Stimulated activated CD4-positive, alpha-beta T cell treated with anti-CD3 and anti-CD28 coated beads, Interleukin-4, amount 100 ng/mL, for 1 hour (primary cell): Measurements from ENCODE around the gene CYP4F11.
"Not testable (repeated sequence)": the region's sequence is repeated elsewhere in the genome, so short reads cannot be mapped to it uniquely, and the experiment has no call there.

Experiments
- DNase-seq: peaks from one replicate; pipeline ENCODE4 v3.0.0-alpha.2; 2020

Gene CYP4F11

DNA sequence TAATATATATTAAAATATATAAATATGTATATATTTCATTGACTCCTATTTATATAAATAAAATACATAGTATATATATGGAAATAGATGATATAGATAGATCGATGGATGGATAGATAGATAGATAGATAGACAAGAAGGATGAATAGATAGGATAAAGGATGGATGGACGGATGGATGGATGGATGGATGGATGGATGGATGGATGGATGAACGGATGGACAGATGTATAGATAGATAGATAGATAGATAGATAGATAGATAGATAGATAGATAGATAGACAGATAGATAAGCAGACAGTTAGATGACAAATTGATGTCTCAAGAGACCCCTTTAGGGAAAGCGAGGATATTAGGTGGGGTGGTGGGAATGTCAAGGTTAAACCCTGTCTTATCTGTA, 15.1 kb downstream of the CYP4F11 start:
- DNase-seq = no peak

DNA sequence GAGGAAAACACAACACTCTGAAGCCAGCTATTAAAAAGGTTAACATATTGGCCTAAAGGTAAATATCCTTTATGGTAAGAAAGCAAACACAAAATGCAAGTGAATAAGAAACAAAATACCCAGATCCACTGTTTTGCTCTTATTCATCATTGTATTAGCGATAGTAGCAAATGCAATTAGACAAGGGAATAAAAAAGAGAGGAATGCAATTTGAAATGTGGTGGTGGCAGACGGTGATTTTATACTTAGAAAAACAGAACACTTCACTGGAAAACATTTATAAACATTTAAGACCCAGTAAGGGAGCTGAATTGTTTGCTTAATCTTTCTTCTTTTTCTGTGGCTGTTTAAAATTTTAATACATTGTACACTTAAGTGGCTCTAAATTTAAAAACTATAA, 19.2 kb downstream of the CYP4F11 start:
- no peak for DNase-seq

DNA sequence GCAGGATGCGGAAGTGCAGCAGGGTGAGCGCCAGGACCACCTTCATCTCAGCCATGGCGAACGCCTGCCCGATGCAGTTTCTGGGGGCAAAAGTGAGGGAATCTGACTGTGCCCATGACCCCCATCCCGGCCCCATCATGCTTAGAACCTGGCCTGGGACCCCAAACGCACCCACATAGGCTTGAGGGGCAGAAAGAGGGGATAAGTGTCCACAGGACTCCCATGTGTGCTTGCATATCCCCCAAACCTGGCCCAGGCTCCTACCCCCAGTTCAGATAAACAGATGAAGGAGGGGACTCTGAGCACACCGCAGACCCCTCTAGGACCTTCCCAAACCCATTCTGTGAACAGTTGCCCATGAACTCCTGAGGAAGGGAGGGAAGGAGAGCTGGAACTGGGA, 20.5 kb downstream of the CYP4F11 start:
- DNase-seq = no peak

DNA sequence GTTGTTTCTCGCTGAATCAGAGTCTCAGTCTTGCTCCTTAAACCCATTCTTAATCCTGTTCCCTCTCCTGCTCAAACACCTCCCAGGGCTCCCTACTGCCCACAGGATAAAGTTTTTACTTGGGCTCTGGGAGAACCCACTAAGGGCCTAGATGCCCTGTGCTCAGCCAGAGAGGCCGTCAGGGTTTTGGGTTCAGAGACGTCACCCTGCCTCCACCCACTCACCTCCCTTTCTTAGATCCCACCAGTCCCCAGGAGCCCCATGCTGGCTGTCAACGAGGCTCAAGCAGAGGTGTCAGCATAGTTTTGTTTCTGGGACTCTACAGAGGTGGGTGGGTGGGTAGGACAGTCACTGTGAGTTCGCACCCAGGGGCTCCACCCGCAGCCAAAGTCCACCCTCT, 20.9 kb downstream of the CYP4F11 start:
- no peak for DNase-seq

DNA sequence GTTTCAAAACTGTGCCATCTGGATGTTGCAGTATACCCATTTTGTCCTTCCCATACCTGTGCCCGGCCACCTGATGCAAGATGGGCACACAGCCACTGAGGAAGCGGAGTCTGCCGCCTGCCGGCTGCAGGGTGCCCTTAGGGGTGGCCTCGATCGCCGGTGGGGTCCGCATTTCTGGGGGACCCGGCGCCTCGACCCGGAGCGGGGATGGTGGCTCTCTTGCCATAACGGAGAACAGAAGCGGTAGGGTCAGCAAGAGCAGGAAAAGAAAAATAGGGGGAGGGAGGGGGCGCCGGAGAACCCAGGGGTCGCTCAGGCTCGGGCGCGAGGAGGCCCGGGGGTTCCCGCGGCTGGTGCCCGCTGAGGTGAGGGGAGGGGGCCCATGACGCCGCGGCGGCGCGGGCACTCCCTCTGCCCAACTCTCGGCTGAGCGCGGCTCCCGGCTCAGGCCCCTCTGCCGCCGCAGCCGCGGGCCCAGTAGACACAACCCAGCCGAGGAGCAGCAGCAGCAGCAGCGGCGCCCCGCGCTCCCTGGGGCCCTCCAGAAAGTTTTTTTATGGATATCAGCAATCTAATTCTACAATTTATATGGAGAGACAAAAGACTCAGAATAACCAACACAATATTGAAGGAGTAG, 22.6 kb downstream of the CYP4F11 start:
- DNase-seq = no peak

DNA sequence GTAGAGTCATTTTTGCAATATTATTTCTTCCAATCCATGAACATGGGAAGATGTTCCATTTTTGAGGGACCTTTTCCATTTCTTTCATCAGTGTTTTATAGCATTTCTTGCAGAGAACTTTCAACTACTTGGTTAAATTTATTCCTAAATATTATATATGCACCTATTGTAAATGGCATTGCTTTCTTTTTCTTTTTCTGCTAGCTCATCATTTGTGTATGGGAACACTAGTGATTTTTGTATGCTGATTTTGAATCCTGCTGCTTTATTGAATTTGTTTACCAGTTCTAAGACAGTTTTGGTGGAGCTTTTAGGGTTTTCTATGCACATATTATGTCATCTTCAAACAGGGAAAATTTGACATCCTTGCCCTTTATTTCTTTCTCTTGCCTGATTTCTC, 29.3 kb downstream of the CYP4F11 start:
- DNase-seq = no peak

DNA sequence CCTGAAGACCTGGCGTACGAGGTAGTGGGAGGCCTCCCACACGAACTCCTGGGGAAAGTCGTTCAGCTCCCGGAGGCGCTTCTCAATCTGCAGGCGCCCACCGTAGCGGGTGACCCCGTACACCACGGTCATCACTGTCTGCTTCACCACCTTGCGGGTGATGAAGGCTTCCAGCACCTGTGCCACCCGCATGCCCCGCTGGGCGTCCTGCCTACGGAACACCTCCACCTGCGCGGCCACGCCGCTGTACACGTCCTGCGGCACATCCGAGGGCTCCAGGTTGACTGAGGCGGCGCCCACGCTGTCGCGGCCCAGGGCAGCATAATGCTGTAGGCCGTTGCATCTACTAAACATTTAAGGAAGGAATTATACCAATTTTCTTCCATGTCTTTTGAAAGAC, 31.4 kb downstream of the CYP4F11 start:
- not testable (repeated sequence) for DNase-seq

DNA sequence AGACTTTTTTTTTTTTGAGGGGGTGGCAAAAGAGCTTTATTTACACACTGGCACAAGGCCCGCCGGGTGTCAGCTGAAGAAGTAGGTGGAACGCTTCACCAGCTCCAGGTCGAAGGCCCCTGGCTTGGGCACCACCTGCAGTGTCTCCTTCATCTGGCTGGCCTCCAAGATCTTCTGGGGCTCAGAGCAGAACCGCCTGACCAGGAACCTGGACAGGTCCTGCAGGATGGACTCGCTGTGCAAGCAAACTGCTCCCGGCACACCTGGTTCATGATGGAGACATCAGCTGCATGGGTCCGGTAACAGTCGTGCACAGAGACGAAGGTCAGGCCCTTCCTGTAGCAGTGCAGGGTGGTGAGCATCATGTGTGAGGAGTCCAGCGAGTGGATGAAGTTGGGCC, 32.1 kb downstream of the CYP4F11 start:
- DNase-seq = no peak

DNA sequence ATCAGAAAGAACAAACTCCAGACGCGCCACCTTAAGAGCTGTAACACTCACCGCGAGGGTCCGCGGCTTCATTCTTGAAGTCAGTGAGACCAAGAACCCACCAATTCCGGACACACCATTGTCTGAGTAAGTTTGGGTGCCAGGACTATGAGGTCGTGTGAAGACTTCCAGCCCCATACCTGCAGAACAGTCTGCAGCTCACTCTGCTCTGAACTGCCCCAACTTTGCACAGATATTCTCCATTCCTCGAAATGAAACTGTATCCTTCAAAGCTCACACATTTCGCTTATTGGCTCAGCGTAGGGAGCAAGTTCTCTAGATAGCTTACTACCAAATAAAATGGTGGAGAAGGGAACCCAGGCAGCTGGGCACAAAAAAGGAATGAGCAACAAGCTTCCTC, 33.8 kb downstream of the CYP4F11 start:
- no peak for DNase-seq

DNA sequence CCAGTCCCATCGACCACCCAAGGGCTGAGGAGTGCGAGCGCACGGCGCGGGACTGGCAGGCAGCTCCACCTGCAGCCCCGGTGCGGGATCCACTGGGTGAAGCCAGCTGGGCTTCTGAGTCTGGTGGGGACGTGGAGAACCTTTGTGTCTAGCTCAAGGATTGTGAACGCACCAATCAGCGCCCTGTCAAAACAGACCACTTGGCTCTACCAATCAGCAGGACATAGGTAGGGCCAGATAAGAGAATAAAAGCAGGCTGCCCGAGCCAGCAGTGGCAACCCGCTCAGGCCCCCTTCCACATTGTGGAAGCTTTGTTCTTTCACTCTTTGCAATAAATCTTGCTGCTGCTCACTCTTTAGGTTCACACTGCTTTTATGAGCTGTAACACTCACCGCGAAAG, 34.3 kb downstream of the CYP4F11 start:
- DNase-seq = not testable (repeated sequence)

DNA sequence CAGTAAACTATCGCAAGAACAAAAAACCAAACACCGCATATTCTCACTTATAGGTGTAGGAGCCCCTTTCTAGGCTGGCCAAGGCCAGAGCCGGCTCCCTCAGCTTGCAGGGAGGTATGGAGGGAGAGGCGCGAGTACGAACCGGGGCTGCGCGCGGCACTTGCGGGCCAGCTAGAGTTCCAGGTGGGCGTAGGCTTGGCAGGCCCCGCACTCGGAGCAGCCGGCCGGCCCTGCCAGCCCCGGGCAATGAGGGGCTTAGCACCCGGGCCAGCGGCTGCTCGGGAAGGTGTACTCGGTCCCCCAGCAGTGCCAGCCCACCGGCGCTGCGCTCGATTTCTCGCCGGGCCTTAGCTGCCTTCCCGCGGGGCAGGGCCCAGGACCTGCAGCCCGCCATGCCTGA, 34.8 kb downstream of the CYP4F11 start:
- not testable (repeated sequence) for DNase-seq

DNA sequence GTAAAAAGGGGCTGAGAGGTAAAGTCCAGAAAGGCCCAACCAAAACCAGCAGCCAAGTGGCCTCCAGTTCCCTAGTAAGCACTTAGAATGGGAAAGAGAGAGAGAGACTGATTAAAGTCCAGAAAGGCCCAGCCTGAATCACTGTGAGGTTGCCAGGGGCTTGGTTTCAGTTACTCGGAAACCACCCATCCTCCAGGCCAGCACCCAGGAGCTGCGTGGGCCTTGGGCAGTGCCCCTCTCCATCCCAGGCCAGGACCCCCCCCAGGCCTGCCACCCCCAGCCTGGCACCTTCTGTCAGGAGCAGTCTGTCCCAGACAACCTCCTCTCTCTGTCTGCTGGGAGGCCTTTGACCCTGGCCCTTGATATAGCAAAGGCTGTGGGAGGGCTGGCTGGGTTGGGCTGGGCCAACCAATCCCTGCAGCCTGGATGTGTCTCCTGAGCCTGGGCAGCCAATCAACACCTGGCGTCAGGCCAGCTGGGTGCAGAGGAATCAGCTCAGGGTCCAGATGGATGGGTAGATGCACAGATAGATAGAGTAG, 36.5 kb downstream of the CYP4F11 start, which contains the start of gene CYP4F2:
Gene CYP4F2 (minus strand): TSS at position 337 of the 539 bp plus-strand sequence. CDS start 463 bp downstream, outside the sequence.
- DNase-seq = no peak

DNA sequence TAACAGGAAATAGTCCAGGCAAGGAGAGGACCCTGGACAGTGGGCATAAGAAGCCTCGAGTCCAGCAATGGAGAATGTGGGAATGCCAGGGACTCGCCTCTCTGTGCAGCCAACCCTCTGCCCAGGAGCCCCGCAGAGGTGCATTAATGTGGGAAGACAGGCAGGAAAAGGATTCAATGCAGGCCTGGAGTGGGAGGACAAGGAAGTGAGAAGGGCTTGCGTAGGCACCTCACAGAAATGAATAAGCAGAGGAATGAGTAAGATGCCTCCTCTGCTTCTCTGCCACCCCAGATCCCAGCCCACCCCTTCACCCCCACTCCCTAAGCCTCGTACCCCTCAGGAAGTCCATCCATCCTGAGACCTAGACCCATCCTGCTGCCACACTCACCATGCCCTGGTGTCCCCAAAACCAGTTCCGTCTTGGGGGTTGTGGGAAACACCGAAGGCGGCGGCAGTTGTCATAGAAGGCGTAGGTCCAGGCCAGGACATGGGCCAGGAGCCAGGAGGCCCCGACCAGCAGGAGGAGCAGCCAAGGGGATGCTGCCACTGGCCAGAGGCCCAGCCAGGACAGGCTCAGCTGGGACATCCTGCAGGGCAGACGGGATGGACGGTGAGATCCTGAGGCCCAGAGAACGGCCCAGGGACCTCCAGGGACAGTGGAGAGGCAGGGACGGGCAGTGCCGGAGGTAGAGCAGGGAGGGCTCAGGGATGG, 37.1 kb downstream of the CYP4F11 start:
- DNase-seq = no peak

DNA sequence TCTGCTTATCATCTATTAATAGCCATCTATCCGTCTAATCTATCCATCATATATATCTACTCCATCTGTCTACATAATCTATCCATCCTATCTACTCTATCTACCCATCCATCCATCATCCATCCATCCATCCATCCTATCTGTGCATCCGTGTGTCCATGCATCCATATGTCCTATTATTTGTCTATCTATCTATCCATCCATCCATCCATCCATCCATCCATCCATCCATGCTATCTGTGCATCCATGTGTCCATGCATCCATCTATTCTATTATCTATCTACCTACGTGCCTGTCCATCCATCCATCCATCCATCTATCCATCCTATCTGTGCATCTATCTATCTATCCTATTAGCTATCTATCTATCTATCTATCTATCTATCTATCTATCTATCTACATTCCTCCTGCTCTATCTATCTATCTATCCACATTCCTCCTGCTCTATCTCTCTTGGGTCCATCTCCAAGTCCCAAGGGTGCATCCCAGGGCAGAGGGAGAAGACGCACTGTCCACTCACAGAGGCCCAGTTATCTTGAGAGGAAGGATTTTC, 38.4 kb downstream of the CYP4F11 start:
- DNase-seq = no peak

DNA sequence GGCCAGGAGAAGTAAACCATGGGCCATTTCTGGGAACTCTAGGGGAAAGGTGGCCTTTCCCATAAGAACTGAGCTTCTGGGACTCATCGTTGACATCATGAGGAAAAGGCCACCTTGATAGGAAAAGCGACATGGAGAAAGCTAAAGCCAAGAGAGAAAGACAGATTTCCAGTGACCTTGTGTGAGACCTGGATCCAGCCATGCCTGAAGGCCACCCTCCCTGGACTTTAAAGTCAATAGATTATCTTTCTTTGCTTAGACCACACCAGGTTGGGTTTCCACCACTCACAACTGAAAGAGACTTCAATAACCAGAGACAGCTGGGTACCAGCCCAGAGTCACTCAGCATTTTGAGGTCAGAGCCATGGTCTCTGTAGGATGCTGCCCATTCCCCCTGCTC, 40.0 kb downstream of the CYP4F11 start:
- no peak for DNase-seq

DNA sequence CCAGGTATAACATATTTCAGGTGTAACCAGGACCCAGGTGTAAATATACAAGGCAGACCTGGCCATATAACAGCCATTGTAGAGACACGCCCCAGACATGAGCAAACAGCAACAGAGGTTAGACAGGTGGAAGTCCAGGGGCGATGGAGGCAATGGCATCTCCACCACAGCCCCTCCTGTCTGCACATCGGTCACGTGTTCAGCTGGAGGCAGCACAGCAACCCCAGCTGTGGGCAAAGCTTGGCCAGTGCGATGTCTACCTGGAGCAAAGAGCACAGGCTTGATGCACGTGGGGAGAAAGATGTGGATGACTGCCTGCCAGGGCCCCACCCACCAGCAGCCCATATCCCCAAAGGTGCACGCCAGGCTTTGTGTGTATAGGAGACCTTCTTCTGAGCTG, 40.9 kb downstream of the CYP4F11 start:
- no peak for DNase-seq

DNA sequence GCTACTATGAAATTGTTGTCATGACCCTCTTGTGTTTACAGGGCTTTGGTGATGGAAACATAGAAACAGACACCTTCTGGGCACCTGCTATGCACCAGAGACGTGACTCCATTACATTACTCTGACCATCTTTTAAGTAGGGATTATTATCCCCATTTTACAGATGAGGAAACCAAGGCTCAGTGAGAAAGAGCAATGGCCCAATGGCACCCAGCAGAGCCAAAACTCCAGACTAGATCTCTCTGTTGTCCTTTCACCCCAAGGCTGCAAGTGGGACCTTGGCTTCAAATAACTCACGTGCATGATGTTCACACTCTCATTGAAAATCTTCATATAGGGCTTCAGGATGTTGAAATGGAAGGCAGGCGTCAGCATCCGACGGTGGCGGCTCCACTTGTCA, 42.3 kb downstream of the CYP4F11 start:
- no peak for DNase-seq

DNA sequence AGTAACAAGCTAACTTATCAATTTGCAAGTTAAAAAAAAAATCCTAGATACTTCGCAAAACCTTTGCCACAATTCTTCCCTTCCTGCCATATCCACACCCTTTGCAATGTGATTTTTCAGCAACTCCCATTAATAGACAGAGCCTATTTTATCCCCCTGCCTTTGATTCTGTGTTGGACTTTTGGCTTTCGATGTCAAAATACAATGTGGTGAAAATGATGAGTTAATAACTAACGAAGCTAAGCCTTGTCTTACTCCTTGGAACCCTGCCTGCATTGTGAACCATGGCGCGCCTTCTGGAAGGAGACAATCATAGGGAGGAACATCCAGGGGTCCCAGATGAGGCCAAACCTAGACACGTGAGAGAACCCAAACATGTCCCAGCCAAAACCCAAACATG, 42.9 kb downstream of the CYP4F11 start:
- no peak for DNase-seq

DNA sequence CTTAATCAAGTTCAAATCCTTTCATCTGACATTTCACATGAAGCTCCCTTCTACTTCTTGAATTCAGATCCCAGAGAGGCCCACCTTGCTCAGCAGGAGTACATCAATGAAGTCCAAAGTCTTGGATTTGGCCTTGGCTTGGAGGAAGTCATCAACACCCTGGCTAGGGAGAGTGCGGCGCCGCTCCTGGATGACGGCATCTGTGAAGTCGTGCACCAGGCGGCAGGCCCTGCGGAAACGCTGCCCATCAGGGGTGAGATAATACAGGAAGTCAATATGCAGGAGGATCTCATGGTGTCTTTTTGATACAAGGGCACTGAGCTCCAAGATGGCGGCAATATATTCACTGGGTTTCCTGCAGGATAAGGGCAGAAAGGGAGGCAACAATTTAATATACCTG, 45.0 kb downstream of the CYP4F11 start:
- DNase-seq = not testable (repeated sequence)

DNA sequence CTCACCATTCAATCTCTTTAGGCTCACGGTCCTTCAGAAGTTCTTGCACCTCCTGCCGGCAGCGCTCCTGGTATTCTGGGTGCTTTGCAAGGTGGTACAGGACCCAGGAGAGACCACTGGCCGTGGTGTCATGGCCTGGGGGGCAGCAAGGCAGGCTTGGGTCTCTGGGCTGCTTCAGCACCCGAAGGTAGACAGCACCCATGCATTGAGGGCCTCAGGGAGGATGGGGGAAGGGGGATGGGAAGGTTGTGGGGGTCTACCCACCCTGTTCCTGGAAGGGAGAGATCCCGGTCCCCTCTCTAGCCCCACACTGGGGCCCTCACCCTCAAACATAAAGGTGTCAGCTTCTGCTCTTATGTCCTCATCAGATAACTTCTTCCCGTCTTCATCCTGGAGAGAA, 48.4 kb downstream of the CYP4F11 start:
- no peak for DNase-seq

DNA sequence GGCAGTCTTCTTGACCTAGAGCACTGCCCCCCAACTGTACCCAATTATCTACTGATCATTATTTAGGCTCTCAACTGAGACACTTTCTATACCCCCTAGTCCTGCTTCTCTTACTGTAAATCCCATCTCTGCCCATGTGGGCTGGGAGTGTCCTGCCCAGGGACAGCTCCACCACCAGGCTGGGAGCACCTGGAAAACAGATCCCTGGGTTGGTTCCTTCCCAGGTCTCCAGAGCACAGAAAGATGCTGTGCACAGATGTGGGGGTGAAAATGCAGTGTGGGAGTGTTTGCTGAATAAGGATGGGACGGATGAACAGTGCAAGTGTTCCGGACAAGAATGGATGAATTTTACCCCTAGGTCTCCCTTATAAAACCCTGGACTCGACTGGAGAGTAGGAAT, 49.2 kb downstream of the CYP4F11 start:
- no peak for DNase-seq

DNA sequence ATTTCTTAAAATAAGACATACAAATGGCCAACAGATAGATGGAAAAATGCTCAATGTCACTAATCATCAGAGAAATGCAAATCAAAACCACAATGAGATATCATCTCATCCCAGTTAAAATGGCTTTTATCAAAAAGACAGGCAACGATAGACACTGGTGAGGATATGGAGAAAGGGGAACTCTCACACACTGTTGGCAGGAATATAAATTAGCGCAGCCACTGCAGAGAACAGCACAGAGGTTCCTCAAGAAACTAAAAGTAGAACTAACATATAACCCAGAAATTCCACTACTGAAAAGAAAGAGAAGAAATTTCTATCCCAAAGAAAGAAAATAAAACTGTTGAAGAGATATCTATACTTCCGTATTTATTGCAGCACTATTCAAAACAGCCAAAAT, 51.0 kb downstream of the CYP4F11 start:
- DNase-seq = not testable (repeated sequence)

DNA sequence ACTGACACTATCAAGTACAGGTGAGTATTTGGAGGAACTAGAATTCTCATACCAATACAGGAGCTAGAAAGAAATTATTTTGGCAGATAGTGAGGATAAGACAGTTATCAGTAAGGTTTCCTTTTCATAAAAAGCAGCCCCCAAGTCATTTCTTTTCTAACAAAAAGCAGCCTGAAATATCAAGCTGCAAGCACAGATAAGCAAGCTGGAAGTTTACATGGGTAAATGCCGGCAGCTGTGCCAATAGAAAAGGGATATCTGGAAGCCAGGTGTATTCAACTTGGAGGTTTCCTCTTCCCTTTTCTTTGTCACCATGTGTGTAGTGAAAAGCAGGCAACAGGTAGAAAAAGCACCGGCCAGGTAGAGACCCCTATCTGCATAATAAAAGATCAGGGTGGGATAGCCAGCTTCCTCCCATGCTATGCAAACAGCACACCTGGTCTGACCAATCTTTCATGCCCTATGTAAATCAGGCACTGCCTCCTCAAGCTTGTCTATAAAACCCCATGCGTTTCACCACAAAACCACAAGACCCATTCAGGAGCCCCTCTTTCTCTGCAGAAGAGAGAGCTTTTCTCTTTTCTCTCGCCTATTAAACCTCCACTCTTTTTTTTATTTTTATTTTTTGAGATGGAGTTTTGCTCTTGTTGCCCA, 59.4 kb downstream of the CYP4F11 start:
- DNase-seq = no peak

DNA sequence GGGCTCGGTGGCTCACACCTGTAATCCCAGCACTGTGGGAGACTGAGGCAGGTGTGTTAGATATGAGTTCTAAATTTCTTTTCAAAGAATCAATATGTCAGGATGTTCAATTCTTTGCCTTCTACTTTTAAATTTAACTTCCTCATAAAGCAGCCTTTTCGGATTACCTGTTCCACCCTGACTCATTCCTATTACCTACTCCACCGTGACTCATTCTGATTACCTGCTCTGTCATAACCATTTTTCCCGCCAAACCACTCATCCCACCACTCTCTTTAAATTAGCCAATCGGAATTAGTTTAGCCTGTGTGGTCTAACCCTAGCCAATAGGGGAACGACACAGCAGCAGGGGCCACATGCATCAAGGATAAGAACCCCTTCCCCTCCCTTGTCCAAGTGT, 60.6 kb downstream of the CYP4F11 start:
- DNase-seq = not testable (repeated sequence)
